Small intestine (tissue), 7 donors: ENCODE data around the gene RGL4. TPM values are rescaled to one million over a fixed set of nuclear protein-coding genes. Genes with fewer than 3 reads are reported as not detected.
"Not testable (repeated sequence)": the region's sequence is repeated elsewhere in the genome, so short reads cannot be mapped to it uniquely, and the experiment has no call there.

Source experiments
- DNase-seq, 2 donors: peaks; one replicate each; pipeline versions ENCODE4 v3.0.0 to v3.0.0-alpha.2; 2013
- FAIRE-seq: peaks from 2 replicates; lab custom pipeline; 2012; peaks lifted over from hg19 to GRCh38; lab: Jason Lieb, UNC
- H3K27ac ChIP-seq, 3 donors: one replicate each; pipeline ENCODE4 v1.5.1; 2013; ENCODE audit warnings: low read length in 2 of 3, mild to moderate bottlenecking in 2 of 3, control low read depth in 1 of 3, inconsistent platforms in 1 of 3, low read depth in 1 of 3, moderate library complexity in 1 of 3
- H3K27me3 ChIP-seq, 3 donors: one replicate each; pipeline ENCODE4 v1.6.1; 2013; ENCODE audit warnings: low read length in 3 of 3, inconsistent platforms in 1 of 3; ENCODE audit not compliant: control insufficient read depth in 3 of 3, insufficient read depth in 3 of 3
- H3K36me3 ChIP-seq, 3 donors: one replicate each; pipeline ENCODE4 v1.6.1; 2013; ENCODE audit warnings: low read length in 3 of 3, inconsistent platforms in 1 of 3, low read depth in 1 of 3, mild to moderate bottlenecking in 1 of 3, moderate library complexity in 1 of 3; ENCODE audit not compliant: control insufficient read depth in 3 of 3, insufficient read depth in 2 of 3
- H3K4me1 ChIP-seq, 3 donors: one replicate each; pipeline ENCODE4 v1.6.1; 2013; ENCODE audit warnings: low read length in 2 of 3, inconsistent platforms in 1 of 3, low read depth in 1 of 3, mild to moderate bottlenecking in 1 of 3, moderate library complexity in 1 of 3; ENCODE audit not compliant: control insufficient read depth in 3 of 3, insufficient read depth in 2 of 3
- H3K4me3 ChIP-seq, 3 donors: one replicate each; pipeline ENCODE4 v1.5.1; 2013; ENCODE audit warnings: low read length in 3 of 3, control low read depth in 1 of 3, inconsistent platforms in 1 of 3, low read depth in 1 of 3, mild to moderate bottlenecking in 1 of 3, moderate library complexity in 1 of 3
- H3K9me3 ChIP-seq, 2 donors: one replicate each; pipeline ENCODE4 v1.6.1; 2013; ENCODE audit warnings: low read depth in 1 of 2, low read length in 1 of 2; ENCODE audit not compliant: control insufficient read depth in 2 of 2, insufficient read depth in 1 of 2
- WGBS, 3 donors: extraction: QIAGEN DNeasy Blood & Tissue Kit; methylation state at CpG; one replicate each; pipeline ENCODE4 v1.1.7; 2013; 5-methylcytosine and 5-hydroxymethylcytosine counted together
- polyA plus RNA-seq, 4 donors: library from polyadenylated mRNA; stranded (reverse) in 3 of 4; unstranded in 1 of 4; fragments of 200-250 nt in 3 of 4; fragments of 120-200 nt in 1 of 4; gene quantifications; one replicate each; pipeline versions ENCODE4 v1.2.1 to v1.2.3, GENCODE V29; 2013
- donor health status: healthy with polysubstance abuse.
- donor health status: control.
- donor health status: control.
- donor health status: Bipolar disorder and iron deficiency.
- donor health status: healthy.

Gene RGL4
- polyA plus RNA-seq, 4 donors = 0.60 to 3.8 (median 0.91) TPM

GRCh38 chr22:23675502-23676415, 15.1 kb upstream of the RGL4 start:
- DNase-seq = peak; percentile 68 to 70
- no peak for FAIRE-seq
- Histone ChIP-seq H3K4me3 (no peak overlapping the region), H3K27me3 (no peaks in the 10 kb centered on the region), H3K9me3 (no peaks in the 10 kb centered on the region), H3K36me3 (peaks cover 0 to 32% (median 0%) of the 10 kb centered on the region in 3 donors), H3K27ac (peak overlapping the region in 2 of 3 donors; percentile 59 to 62), H3K4me1 (peaks cover 0 to 18% (median 10%) of the 10 kb centered on the region in 3 donors)
- 29 to 54% (median 39%) methylated on average over 14 to 17 of the region's 17 CpGs for WGBS, 3 donors

GRCh38 chr22:23676841-23677700, 13.7 kb upstream of the RGL4 start:
- H3K27ac ChIP-seq, H3K4me3 ChIP-seq, DNase-seq, FAIRE-seq, H3K27me3 ChIP-seq, H3K9me3 ChIP-seq: not testable (repeated sequence)
- 95 to 96% (median 96%) methylated on average over 12 of the region's 12 CpGs for WGBS, 3 donors
- Histone ChIP-seq H3K4me1 (peaks cover 0 to 18% (median 10%) of the 10 kb centered on the region in 3 donors), H3K36me3 (peaks cover 0 to 37% (median 1%) of the 10 kb centered on the region in 3 donors)

- H3K4me3 ChIP-seq = no peak overlapping the region
- no peak overlapping the region for H3K27ac ChIP-seq
- H3K36me3 ChIP-seq = peaks cover 0 to 42% (median 1%) of the 10 kb centered on the region in 3 donors
- H3K27me3 ChIP-seq = no peaks in the 10 kb centered on the region
- peaks cover 0 to 18% (median 10%) of the 10 kb centered on the region in 3 donors for H3K4me1 ChIP-seq
- no peak for FAIRE-seq
- no peak for DNase-seq
- WGBS, 3 donors = 84 to 91% (median 86%) methylated on average over 6 of the region's 6 CpGs
- H3K9me3 ChIP-seq = no peaks in the 10 kb centered on the region
Observed at GRCh38 chr22:23677701-23677995, 13.2 kb upstream of the RGL4 start.

- Histone ChIP-seq H3K36me3 (peaks cover 0 to 47% (median 4%) of the 10 kb centered on the region in 3 donors), H3K27me3 (no peaks in the 10 kb centered on the region), H3K4me3 (no peak overlapping the region), H3K9me3 (no peaks in the 10 kb centered on the region), H3K4me1 (peaks cover 0 to 18% (median 10%) of the 10 kb centered on the region in 3 donors), H3K27ac (no peak overlapping the region)
- WGBS, 3 donors = 79 to 84% (median 81%) methylated on average over 6 of the region's 6 CpGs
- DNase-seq = no peak
- FAIRE-seq = no peak
Observed at GRCh38 chr22:23678133-23678532, 12.7 kb upstream of the RGL4 start.

GRCh38 chr22:23681026-23681809, 9.6 kb upstream of the RGL4 start:
- Histone ChIP-seq H3K9me3 (no peaks in the 10 kb centered on the region), H3K36me3 (peaks cover 0 to 62% (median 4%) of the 10 kb centered on the region in 3 donors), H3K27ac (no peak overlapping the region), H3K4me3 (no peak overlapping the region), H3K4me1 (peaks cover 0 to 4% (median 3%) of the 10 kb centered on the region in 3 donors), H3K27me3 (no peaks in the 10 kb centered on the region)
- DNase-seq (no peak), FAIRE-seq (no peak)
- 83 to 98% (median 98%) methylated on average over 5 of the region's 5 CpGs for WGBS, 3 donors

GRCh38 chr22:23682077-23682476, 8.7 kb upstream of the RGL4 start:
- no peak for FAIRE-seq
- DNase-seq = no peak
- Histone ChIP-seq H3K27me3 (no peaks in the 10 kb centered on the region), H3K27ac (no peak overlapping the region), H3K4me1 (no peaks in the 10 kb centered on the region), H3K4me3 (no peak overlapping the region), H3K36me3 (peaks cover 0 to 63% (median 4%) of the 10 kb centered on the region in 3 donors), H3K9me3 (no peaks in the 10 kb centered on the region)
- WGBS, 3 donors = 56 to 91% (median 76%) methylated on average over 5 of the region's 5 CpGs

GRCh38 chr22:23682827-23683355, 7.9 kb upstream of the RGL4 start:
- no peak overlapping the region for H3K4me3 ChIP-seq
- no peak overlapping the region for H3K27ac ChIP-seq
- H3K27me3 ChIP-seq = no peaks in the 10 kb centered on the region
- DNase-seq (no peak), FAIRE-seq (no peak)
- no peaks in the 10 kb centered on the region for H3K4me1 ChIP-seq
- 67 to 83% (median 69%) methylated on average over 4 of the region's 4 CpGs for WGBS, 3 donors
- H3K9me3 ChIP-seq = no peaks in the 10 kb centered on the region
- peaks cover 0 to 58% (median 4%) of the 10 kb centered on the region in 3 donors for H3K36me3 ChIP-seq
